ENCODE results near the gene CDKL5.
"Not testable (repeated sequence)": the region's sequence is repeated elsewhere in the genome, so short reads cannot be mapped to it uniquely, and the experiment has no call there.

CDKL5 gene

DNA sequence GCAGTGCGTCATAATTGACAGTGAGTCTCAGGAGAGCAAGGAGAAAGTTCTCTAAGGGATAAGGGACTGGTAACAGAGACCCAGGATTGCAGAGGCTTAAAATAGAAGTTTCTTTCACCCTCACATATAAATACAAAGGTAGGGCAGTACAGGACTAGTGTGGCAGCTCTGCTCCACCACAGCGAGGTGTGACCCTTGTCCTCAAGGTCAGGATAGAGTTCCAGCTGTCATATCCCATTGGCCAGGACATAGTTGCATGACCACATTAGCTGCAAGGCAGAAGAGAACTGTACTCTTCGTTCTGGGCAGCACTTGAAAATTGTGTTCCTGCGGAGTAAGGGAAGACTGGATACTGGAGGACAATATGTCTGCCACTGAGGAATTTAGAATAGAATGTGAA is 152.0 kb downstream of the CDKL5 start:
- H3K4me1 ChIP-seq (ENCODE audit: low read length), result no peaks in the 10 kb centered on the region
- no peak for TF ChIP-seq EZH2phosphoT487 (IDR thresholded peaks at IDR 0.05; ENCODE audit: low read depth)
- TF ChIP-seq, protein P1, sequence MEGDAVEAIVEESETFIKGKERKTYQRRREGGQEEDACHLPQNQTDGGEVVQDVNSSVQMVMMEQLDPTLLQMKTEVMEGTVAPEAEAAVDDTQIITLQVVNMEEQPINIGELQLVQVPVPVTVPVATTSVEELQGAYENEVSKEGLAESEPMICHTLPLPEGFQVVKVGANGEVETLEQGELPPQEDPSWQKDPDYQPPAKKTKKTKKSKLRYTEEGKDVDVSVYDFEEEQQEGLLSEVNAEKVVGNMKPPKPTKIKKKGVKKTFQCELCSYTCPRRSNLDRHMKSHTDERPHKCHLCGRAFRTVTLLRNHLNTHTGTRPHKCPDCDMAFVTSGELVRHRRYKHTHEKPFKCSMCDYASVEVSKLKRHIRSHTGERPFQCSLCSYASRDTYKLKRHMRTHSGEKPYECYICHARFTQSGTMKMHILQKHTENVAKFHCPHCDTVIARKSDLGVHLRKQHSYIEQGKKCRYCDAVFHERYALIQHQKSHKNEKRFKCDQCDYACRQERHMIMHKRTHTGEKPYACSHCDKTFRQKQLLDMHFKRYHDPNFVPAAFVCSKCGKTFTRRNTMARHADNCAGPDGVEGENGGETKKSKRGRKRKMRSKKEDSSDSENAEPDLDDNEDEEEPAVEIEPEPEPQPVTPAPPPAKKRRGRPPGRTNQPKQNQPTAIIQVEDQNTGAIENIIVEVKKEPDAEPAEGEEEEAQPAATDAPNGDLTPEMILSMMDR (IDR thresholded peaks at IDR 0.05; ENCODE audit: low read depth, low read length), result no peak
- no peaks in the 10 kb centered on the region for H3K79me2 ChIP-seq (ENCODE audit: low read length)
- H3K9me3 ChIP-seq (ENCODE audit: insufficient read depth, low read length), result no peaks in the 10 kb centered on the region
- no peaks in the 10 kb centered on the region for H3K36me3 ChIP-seq (replicated peaks; ENCODE audit: low read depth, low read length)
- no peaks in the 10 kb centered on the region for H4K20me1 ChIP-seq (ENCODE audit: insufficient read depth, low read length)
- no peaks in the 10 kb centered on the region for H3K27me3 ChIP-seq (ENCODE audit: low read depth, low read length)
- H3K4me3 ChIP-seq (ENCODE audit: low read length), result no peak overlapping the region
- no peak overlapping the region for H3K27ac ChIP-seq (ENCODE audit: low read length)
- no peak overlapping the region for H2AFZ ChIP-seq (ENCODE audit: low read depth, low read length)
- H3K9ac ChIP-seq (ENCODE audit: low read length), result no peak overlapping the region
- no peak overlapping the region for H3K4me2 ChIP-seq (ENCODE audit: low read length)

- H3K27ac ChIP-seq (ENCODE audit: low read length), result no peak overlapping the region
- H3K27me3 ChIP-seq (ENCODE audit: low read depth, low read length), result no peaks in the 10 kb centered on the region
- H3K79me2 ChIP-seq (ENCODE audit: low read length), result no peaks in the 10 kb centered on the region
- TF ChIP-seq EZH2phosphoT487 (IDR thresholded peaks at IDR 0.05; ENCODE audit: low read depth), result no peak
- TF ChIP-seq, protein P1 (IDR thresholded peaks at IDR 0.05; ENCODE audit: low read depth, low read length), result no peak
- H3K4me1 ChIP-seq (ENCODE audit: low read length), result no peaks in the 10 kb centered on the region
- no peaks in the 10 kb centered on the region for H3K9me3 ChIP-seq (ENCODE audit: insufficient read depth, low read length)
- no peak overlapping the region for H3K4me2 ChIP-seq (ENCODE audit: low read length)
- H2AFZ ChIP-seq (ENCODE audit: low read depth, low read length), result no peak overlapping the region
- no peaks in the 10 kb centered on the region for H4K20me1 ChIP-seq (ENCODE audit: insufficient read depth, low read length)
- H3K9ac ChIP-seq (ENCODE audit: low read length), result no peak overlapping the region
- no peaks in the 10 kb centered on the region for H3K36me3 ChIP-seq (replicated peaks; ENCODE audit: low read depth, low read length)
- no peak overlapping the region for H3K4me3 ChIP-seq (ENCODE audit: low read length)
Measured at GRCh38 chrX:18578546-18578945, 153.1 kb downstream of the CDKL5 start.

DNA sequence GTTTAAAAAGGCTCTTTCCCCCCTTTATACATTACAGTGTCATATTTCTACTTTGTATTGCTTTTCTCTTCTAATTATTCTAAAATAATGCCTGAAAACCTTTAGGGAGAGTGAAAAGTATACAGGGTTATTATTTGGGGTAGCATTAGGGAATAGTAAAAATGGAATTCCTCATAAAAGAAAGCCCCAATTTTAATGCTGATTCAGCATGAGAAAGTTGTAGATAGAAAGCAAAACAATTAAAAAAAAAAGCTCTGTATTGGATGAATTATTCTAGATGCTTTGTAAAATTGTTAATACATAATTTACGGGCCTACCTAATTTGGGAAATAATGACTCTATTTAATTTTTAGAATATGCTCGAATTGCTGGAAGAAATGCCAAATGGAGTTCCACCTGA is 154.1 kb downstream of the CDKL5 start:
- Histone ChIP-seq H3K27ac (ENCODE audit: low read length) (no peak overlapping the region), H3K4me3 (ENCODE audit: low read length) (no peak overlapping the region), H3K79me2 (ENCODE audit: low read length) (no peaks in the 10 kb centered on the region), H3K4me1 (ENCODE audit: low read length) (no peaks in the 10 kb centered on the region), H4K20me1 (ENCODE audit: insufficient read depth, low read length) (no peaks in the 10 kb centered on the region), H2AFZ (ENCODE audit: low read depth, low read length) (no peak overlapping the region), H3K36me3 (replicated peaks; ENCODE audit: low read depth, low read length) (no peaks in the 10 kb centered on the region), H3K9me3 (ENCODE audit: insufficient read depth, low read length) (no peaks in the 10 kb centered on the region), H3K27me3 (ENCODE audit: low read depth, low read length) (no peaks in the 10 kb centered on the region), H3K9ac (ENCODE audit: low read length) (no peak overlapping the region), H3K4me2 (ENCODE audit: low read length) (no peak overlapping the region)
- TF ChIP-seq, protein P1 (IDR thresholded peaks at IDR 0.05; ENCODE audit: low read depth, low read length), result no peak
- TF ChIP-seq EZH2phosphoT487 (IDR thresholded peaks at IDR 0.05; ENCODE audit: low read depth), result no peak

DNA sequence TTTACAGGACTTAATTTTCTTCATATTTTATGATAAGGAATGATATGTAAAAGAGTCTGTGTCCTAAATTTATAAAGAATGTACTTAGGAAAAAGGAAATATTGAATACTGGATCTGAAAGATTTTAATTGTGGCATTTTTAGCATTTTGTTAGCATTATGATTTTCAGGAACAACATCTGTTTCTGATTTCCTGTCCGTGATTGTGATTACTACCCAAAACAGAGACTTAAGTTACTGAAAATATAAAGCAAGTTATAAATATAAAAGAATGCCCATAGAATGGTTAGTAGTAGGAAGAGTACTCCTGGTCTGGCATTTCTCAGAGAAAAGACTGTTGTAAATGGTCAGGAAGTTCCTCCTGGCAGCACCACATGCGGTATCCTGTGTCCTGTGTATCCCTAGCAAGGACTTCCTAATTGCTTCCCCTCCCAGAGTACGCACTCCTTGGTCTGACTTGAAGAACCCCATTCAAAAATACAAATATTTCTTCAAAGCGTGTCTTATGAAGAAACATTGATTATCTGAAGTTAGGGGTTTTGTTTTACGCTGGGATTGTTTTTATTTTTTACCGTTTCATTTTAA is 157.6 kb downstream of the CDKL5 start:
- Histone ChIP-seq H3K9me3 (ENCODE audit: insufficient read depth, low read length) (no peaks in the 10 kb centered on the region), H2AFZ (ENCODE audit: low read depth, low read length) (no peak overlapping the region), H3K9ac (ENCODE audit: low read length) (no peak overlapping the region), H3K27ac (ENCODE audit: low read length) (no peak overlapping the region), H3K79me2 (ENCODE audit: low read length) (no peaks in the 10 kb centered on the region), H3K4me2 (ENCODE audit: low read length) (no peak overlapping the region), H3K27me3 (ENCODE audit: low read depth, low read length) (no peaks in the 10 kb centered on the region), H4K20me1 (ENCODE audit: insufficient read depth, low read length) (no peaks in the 10 kb centered on the region), H3K36me3 (replicated peaks; ENCODE audit: low read depth, low read length) (no peaks in the 10 kb centered on the region), H3K4me3 (ENCODE audit: low read length) (no peak overlapping the region), H3K4me1 (ENCODE audit: low read length) (no peaks in the 10 kb centered on the region)
- TF ChIP-seq, protein P1 (IDR thresholded peaks at IDR 0.05; ENCODE audit: low read depth, low read length), result no peak
- TF ChIP-seq EZH2phosphoT487 (IDR thresholded peaks at IDR 0.05; ENCODE audit: low read depth), result no peak

GRCh38 chrX:18589292-18589691 is 163.9 kb downstream of the CDKL5 start:
- not testable (repeated sequence) for H3K27me3 ChIP-seq (ENCODE audit: low read depth, low read length); H2AFZ ChIP-seq (ENCODE audit: low read depth, low read length); H3K4me3 ChIP-seq (ENCODE audit: low read length); H3K79me2 ChIP-seq (ENCODE audit: low read length); H3K36me3 ChIP-seq (replicated peaks; ENCODE audit: low read depth, low read length); H4K20me1 ChIP-seq (ENCODE audit: insufficient read depth, low read length); H3K4me2 ChIP-seq (ENCODE audit: low read length); H3K27ac ChIP-seq (ENCODE audit: low read length); H3K9ac ChIP-seq (ENCODE audit: low read length); H3K9me3 ChIP-seq (ENCODE audit: insufficient read depth, low read length); H3K4me1 ChIP-seq (ENCODE audit: low read length)

Data from OCI-LY3 (cell line).